Measurements from ENCODE around the gene GGT5.
"Not testable (repeated sequence)": the region's sequence is repeated elsewhere in the genome, so short reads cannot be mapped to it uniquely, and the experiment has no call there.

The GGT5 gene

DNA sequence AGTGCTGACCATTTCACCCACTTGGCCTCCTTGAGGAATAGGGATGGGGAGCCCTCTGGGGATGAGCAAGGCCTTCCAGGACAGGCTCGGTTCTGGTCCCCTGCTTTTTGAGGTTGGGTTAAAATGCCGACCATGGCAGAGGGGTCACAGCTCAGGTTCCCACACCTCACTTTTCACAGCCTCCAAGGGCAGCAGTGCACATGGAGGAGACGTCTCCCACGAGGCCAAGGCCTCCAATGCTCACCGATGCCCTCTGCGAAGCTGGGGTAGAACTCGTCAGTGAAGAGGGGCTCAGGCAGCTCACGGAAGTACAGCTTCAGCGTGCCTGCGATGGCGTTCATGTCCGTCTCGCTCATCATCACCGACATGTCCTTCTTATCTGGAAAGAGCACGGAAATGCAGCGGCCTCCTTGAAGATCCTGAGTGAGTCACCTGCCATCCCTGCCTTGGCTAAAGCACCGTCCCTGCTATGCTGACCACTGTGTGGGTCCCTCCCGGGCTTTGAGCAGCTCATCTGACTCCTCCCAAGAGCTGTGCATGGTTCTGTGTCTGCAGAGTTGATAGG lies 17.4 kb upstream of the GGT5 start:
- not testable (repeated sequence) for DNase-seq (ENCODE audit: low spot score)

- DNase-seq (ENCODE audit: low spot score), result peak; percentile 71
Measured at GRCh38 chr22:24259459-24259858, 14.6 kb upstream of the GGT5 start.

- DNase-seq (ENCODE audit: low spot score), result not testable (repeated sequence)
Measured at GRCh38 chr22:24256736-24257135, 11.9 kb upstream of the GGT5 start.

DNA sequence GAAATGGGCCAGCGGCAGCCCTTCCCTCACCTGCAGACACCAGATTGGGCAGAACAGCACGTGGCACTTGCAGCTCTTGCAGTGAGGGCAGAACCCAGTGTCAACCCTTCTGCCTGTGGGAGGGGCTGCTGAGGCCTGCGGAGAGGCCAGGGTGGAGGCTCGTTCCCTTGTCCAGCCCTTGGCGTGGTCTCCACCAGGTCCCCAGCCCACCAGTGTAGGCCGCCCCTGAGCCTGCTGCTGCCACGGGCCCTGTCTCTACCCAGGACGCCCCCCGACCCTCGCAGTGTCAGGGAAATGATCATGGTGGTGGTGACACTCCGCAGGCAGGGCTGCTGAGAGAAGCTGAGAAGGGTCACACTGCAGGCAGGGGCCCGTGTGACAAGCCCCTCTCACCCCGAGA lies 11.3 kb upstream of the GGT5 start:
- DNase-seq (ENCODE audit: low spot score), result not testable (repeated sequence)

DNA sequence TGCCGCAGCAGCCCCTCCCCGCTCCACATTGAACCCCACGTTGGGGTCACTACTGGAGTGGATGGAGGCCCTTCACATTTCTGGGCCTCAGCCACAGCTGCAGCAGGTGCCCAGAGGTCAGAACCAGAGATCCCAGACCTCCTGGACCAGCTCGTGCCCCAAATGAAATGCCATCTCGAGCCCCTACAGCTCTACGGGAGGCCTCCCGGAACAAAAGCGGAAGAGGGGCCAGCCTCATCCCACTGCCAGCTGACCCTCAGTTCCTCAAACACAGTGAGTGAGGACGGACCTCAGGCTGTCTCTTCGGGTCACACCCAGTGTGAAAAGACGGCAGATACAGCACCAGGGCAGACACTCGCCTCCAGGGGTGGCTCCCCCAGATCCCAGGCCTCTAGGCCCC lies 8.2 kb upstream of the GGT5 start:
- not testable (repeated sequence) for DNase-seq (ENCODE audit: low spot score)

- DNase-seq (ENCODE audit: low spot score), result not testable (repeated sequence)
Measured at GRCh38 chr22:24251286-24251685, 6.4 kb upstream of the GGT5 start.

DNA sequence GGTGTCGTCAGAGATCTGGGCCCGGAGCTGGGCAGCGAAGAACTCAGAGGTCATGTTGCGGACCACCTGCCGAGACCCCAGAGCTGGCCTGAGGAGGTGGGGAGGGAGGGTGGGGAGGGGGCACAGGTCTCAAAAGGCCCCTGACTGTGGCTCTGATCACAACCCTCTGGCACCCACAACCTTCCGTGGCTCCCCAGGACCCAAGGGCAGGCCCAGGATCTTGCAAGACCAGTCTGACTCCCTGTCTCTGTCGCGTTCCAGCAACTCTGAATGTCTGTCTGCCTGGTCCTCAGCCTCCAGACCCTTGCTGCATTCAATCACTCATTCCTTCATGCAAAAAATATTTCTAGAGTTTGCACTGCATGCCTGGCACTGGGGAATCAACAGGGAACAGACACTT lies 4.5 kb upstream of the GGT5 start:
- DNase-seq (ENCODE audit: low spot score), result not testable (repeated sequence)

GRCh38 chr22:24248611-24249010 lies 3.7 kb upstream of the GGT5 start:
- DNase-seq (ENCODE audit: low spot score), result not testable (repeated sequence)

- DNase-seq (ENCODE audit: low spot score), result peak; percentile 72
Measured at GRCh38 chr22:24247564-24248344, 2.9 kb upstream of the GGT5 start.

DNA sequence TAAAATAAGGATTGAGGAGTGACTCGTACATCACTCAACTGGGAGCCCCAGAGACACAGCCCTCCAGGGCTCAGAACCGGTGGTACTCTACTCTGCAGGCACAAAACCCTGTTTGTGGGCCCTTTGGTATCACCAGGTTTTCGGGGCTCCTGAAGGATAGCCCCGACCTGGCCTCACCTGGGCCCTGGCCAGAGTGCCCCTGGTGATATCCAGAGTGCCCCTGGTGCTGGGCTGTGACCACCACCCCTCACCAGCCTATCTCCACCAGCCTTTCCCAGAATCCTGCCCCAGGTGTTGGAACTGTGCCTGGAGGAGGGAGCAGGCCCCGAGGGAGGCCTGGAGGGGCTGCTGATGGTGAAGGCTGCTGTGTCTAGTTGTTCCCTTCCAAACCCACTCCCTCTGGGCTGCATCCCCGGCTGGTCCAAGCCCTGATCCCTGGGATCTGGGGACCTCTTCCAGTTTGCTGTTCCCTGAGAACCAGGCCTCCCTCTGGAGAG lies 2.2 kb upstream of the GGT5 start:
- no peak for DNase-seq (ENCODE audit: low spot score)

- DNase-seq (ENCODE audit: low spot score), result not testable (repeated sequence)
Measured at GRCh38 chr22:24245584-24246561, 991 bp upstream of the GGT5 start.

GRCh38 chr22:24244144-24244787 lies 616 bp downstream of the GGT5 start:
- DNase-seq (ENCODE audit: low spot score), result no peak

- not testable (repeated sequence) for DNase-seq (ENCODE audit: low spot score)
Measured at GRCh38 chr22:24243417-24243816, 1.5 kb downstream of the GGT5 start.

GRCh38 chr22:24240985-24241692 lies 3.7 kb downstream of the GGT5 start:
- DNase-seq (ENCODE audit: low spot score), result not testable (repeated sequence)

- no peak for DNase-seq (ENCODE audit: low spot score)
Measured at GRCh38 chr22:24240381-24240780, 4.5 kb downstream of the GGT5 start.

DNA sequence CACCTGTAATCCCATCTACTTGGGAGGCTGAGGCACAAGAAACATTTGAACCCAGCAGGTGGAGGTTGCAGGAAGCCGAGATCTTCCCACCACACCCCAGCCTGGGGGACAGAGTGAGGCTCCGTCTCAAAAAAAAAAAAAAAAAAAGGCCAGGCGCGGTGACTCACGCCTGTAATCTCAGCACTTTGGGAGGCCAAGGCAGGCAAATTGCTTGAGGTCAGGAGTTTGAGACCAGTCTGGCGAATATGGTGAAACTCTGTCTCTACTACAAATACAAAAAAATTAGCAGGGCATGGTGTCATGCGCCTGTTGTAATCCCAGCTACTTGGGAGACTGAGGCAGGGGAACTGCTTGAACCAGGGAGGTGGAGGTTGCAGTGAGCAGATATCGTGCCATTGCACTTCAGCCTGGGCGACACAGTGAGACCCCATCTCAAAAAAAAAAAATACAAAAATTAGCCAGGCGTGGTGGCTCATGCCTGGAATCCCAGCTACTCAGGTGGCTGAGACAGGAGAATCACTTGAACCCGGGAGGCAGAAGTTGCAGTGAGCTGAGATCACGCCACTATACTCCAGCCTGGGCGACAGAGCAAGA lies 6.7 kb downstream of the GGT5 start:
- DNase-seq (ENCODE audit: low spot score), result not testable (repeated sequence)

GRCh38 chr22:24236656-24237055 lies 8.2 kb downstream of the GGT5 start:
- no peak for DNase-seq (ENCODE audit: low spot score)

DNA sequence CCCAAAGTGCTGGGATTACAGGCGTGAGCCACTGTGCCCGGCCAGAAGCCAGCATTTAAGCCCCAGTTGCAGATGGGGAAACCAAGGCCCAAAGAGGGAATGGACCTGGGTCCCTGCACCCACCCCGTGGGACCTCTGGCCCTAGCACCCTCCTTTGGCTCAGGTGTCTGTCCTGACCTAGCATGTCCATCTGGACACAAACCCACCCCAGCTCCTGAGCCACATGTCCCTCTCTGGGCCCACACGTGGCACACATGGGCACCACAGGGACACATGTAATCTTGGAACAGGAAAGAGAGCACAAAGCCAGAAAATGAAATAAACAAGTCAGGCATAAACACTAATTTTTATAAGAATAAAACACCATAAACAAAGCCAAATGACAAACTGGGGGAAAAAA lies 9.6 kb downstream of the GGT5 start:
- DNase-seq (ENCODE audit: low spot score), result no peak

- no peak for DNase-seq (ENCODE audit: low spot score)
Measured at GRCh38 chr22:24233816-24234215, 11.1 kb downstream of the GGT5 start.

DNA sequence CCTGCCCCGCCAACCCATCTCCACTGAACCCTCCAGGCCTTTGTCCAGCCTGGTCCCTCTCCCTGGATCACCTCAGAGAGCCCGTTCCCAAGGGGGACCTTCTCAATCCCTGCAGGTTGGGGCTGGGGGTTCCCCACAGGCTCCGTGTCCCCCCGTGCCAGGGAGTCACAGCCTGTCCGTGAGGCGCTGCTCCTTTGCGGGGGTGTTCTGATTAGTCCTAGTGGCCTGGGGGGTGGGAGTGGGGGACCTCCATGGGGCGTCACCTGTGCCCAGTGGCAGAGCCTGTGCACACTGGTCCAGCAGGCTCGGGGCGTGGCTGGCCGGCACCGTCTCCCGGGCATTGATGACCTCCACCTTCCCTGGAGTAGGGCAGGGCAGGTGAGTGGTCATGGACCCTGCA lies 11.6 kb downstream of the GGT5 start:
- no peak for DNase-seq (ENCODE audit: low spot score)

DNA sequence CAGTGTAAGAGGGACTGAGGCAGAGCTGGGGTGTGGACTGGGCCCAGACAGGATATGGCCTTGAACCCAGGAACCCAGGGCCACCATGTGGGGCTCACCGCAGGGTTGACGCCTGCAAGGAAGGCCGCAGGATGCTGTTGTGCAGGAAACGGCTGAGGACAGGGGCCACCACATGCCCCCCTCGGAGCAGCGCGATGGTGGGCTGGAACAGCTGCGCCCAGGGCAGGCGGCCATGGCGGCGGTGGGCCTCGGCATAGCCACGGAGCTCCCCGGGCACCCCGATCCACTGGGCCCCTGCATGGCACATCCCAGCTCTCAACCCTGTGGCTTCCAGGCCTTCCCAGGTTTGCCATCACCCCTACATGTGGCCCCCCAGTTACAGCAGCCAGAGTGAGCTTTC lies 12.2 kb downstream of the GGT5 start:
- no peak for DNase-seq (ENCODE audit: low spot score)
